Measurements from ENCODE around the gene CMPK1.

The CMPK1 gene

GRCh38 chr1:47326271-47326670 lies 7.3 kb upstream of the CMPK1 start:
- POLR2A ChIA-PET (ENCODE audit: low non-redundant PET), result no interaction called here
- DNase-seq (ENCODE audit: low spot score), result no peak
- CTCF ChIA-PET, result interaction anchor here (0.7 to 1.0 kb wide), 2 partner anchors 10 to 203 kb away, joined by 3 to 5 read pairs; no protein-coding TSS in a partner anchor
- no peak overlapping the region for H3K27ac ChIP-seq
- TF ChIP-seq CTCF (conservative IDR thresholded peaks at IDR 0.05; ENCODE audit: low read depth), result no peak

DNA sequence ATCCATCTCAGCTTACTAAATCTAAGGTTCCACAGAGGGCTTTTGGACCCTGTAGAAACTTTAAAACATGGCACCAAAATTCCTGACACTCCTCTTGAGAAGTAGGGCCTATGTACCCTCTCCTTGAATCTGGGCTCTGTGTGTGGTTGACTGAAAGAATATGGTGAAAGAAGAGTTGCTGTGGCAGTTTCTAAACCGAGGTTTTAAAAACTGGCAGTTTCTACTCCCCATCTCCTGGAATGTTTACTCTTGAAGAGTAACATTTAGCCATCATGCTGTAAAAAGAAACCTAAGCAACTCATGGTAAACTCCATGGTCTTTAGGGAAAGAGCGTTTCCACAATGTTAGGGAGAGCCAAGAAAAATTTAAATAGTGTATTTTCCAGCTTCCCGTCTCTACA lies 4.6 kb upstream of the CMPK1 start:
- no peak for TF ChIP-seq CTCF (conservative IDR thresholded peaks at IDR 0.05; ENCODE audit: low read depth)
- ChIA-PET CTCF (interaction anchor here (0.6 kb wide), 1 partner anchor 19 kb away, joined by 4 read pairs; no protein-coding TSS in a partner anchor), POLR2A (ENCODE audit: low non-redundant PET) (no interaction called here)
- DNase-seq (ENCODE audit: low spot score), result no peak
- H3K27ac ChIP-seq, result no peak overlapping the region

DNA sequence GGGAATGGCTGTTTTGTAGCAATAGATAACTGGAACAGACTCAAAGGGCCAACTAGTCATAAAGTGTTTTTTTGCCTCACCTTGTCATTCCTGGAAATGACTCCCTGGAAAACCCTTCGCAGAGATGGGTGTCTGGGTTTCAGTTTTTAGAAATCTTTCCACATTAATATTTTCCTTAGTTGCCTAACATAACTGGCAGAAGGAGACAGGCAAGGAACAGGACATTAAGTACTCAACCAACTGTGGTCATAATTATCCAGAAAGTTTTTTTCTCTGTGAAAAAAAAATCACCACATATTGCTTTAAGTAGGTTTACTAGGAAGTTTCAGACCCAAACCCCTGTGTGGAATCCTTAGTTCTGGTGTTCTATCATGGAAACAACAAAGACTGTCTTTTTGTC lies 3.4 kb upstream of the CMPK1 start:
- no peak for DNase-seq (ENCODE audit: low spot score)
- no peak for TF ChIP-seq CTCF (conservative IDR thresholded peaks at IDR 0.05; ENCODE audit: low read depth)
- no peak overlapping the region for H3K27ac ChIP-seq
- CTCF ChIA-PET, result interaction anchor here (0.6 kb wide), 1 partner anchor 35 kb away, joined by 4 read pairs; no protein-coding TSS in a partner anchor
- POLR2A ChIA-PET (ENCODE audit: low non-redundant PET), result no interaction called here

- ChIA-PET POLR2A (ENCODE audit: low non-redundant PET) (no interaction called here), CTCF (interaction anchor here (0.6 kb wide), 1 partner anchor 139 kb away, joined by 3 read pairs; no protein-coding TSS in a partner anchor)
- no peak for DNase-seq (ENCODE audit: low spot score)
- no peak overlapping the region for H3K27ac ChIP-seq
- TF ChIP-seq CTCF (conservative IDR thresholded peaks at IDR 0.05; ENCODE audit: low read depth), result no peak
Measured at GRCh38 chr1:47331875-47332274, 1.7 kb upstream of the CMPK1 start.

- CTCF ChIA-PET, result interaction anchor here (0.7 to 1.0 kb wide), 2 partner anchors 103 to 105 kb away, joined by 4 to 5 read pairs; partner anchors contain the start of gene FOXD2
Measured at GRCh38 chr1:47332779-47333577, 612 bp upstream of the CMPK1 start.

More at GRCh38 chr1:47332779-47333577, 612 bp upstream of the CMPK1 start:
- TF ChIP-seq CTCF (conservative IDR thresholded peaks at IDR 0.05; ENCODE audit: low read depth), result no peak
- peak overlapping the region; percentile 97 for H3K27ac ChIP-seq
- POLR2A ChIA-PET (ENCODE audit: low non-redundant PET), result interaction anchor here (0.6 to 1.0 kb wide), 2 partner anchors 15 to 19 kb away, joined by 3 to 5 read pairs; partner anchors contain the start of gene STIL
- DNase-seq (ENCODE audit: low spot score), result no peak
